Neuronal stem cell (in vitro differentiated cells): Measurements from ENCODE around the gene CMIP.

Experiments
- DNase-seq: peaks from one replicate; pipeline ENCODE4 v3.0.0-alpha.2; 2013; ENCODE audit warnings: low spot score
- H2AFZ ChIP-seq: one replicate; pipeline ENCODE4 v1.6.1; 2013; ENCODE audit warnings: mild to moderate bottlenecking, low read length, inconsistent platforms
- H2AK5ac ChIP-seq: 2 replicates; pipeline ENCODE4 v1.6.1; 2013; ENCODE audit warnings: low read depth, mild to moderate bottlenecking, inconsistent platforms, low read length, moderate library complexity, mixed read lengths
- H2BK120ac ChIP-seq: 2 replicates; pipeline ENCODE4 v1.6.1; 2013; ENCODE audit warnings: low read depth, mild to moderate bottlenecking, inconsistent platforms, low read length, moderate library complexity, mixed read lengths
- H2BK12ac ChIP-seq: one replicate; pipeline ENCODE4 v1.6.1; 2013; ENCODE audit warnings: low read length, inconsistent platforms
- H2BK15ac ChIP-seq: 2 replicates; pipeline ENCODE4 v1.6.1; 2013; ENCODE audit warnings: mild to moderate bottlenecking, low read length, inconsistent platforms, mixed read lengths
- H2BK5ac ChIP-seq: one replicate; pipeline ENCODE4 v1.6.1; 2013; ENCODE audit warnings: inconsistent platforms, mild to moderate bottlenecking, low read length, moderate library complexity
- H3K14ac ChIP-seq: one replicate; pipeline ENCODE4 v1.6.1; 2013; ENCODE audit warnings: low read length, inconsistent platforms
- H3K18ac ChIP-seq: 2 replicates; pipeline ENCODE4 v1.6.1; 2013; ENCODE audit warnings: low read length, inconsistent platforms
- H3K23ac ChIP-seq: 2 replicates; pipeline ENCODE4 v1.6.1; 2013; ENCODE audit warnings: low read depth, mild to moderate bottlenecking, mixed read lengths, low read length, inconsistent platforms; ENCODE audit not compliant: poor library complexity
- H3K27ac ChIP-seq: replicated peaks from 3 replicates; pipeline ENCODE4 v1.5.1; 2013; ENCODE audit warnings: low read length, inconsistent platforms
- H3K27me3 ChIP-seq, 3 experiments: 2 replicates each; pipeline ENCODE4 v1.6.1; 2013; ENCODE audit warnings: low read length in 3 of 3, mild to moderate bottlenecking in 2 of 3, inconsistent platforms in 1 of 3, low read depth in 1 of 3, mixed read lengths in 1 of 3, moderate library complexity in 1 of 3; ENCODE audit not compliant: control insufficient read depth in 3 of 3, insufficient read depth in 3 of 3
- H3K36me3 ChIP-seq, 2 donors: replicated peaks in 1 of 2; 2 replicates each; pipeline ENCODE4 v1.6.1; 2013; ENCODE audit warnings: low read length in 2 of 2; ENCODE audit not compliant: control insufficient read depth in 2 of 2, insufficient read depth in 2 of 2
- H3K4ac ChIP-seq: 2 replicates; pipeline ENCODE4 v1.6.1; 2013; ENCODE audit warnings: inconsistent platforms, mild to moderate bottlenecking, low read length, moderate library complexity
- H3K4me1 ChIP-seq, 2 donors: 1 replicate in 1 of 2; 2 replicates in 1 of 2; pipeline ENCODE4 v1.6.1; 2013; ENCODE audit warnings: low read length in 2 of 2, low read depth in 1 of 2; ENCODE audit not compliant: control insufficient read depth in 2 of 2, insufficient read depth in 1 of 2
- H3K4me2 ChIP-seq: one replicate; pipeline ENCODE4 v1.6.1; 2013; ENCODE audit warnings: mild to moderate bottlenecking, low read length, inconsistent platforms; ENCODE audit not compliant: insufficient read depth, poor library complexity, severe bottlenecking
- H3K4me3 ChIP-seq, 2 donors: 2 replicates each; pipeline ENCODE4 v1.5.1; 2013; ENCODE audit warnings: low read length in 2 of 2, mild to moderate bottlenecking in 2 of 2, inconsistent platforms in 1 of 2, moderate library complexity in 1 of 2
- H3K79me1 ChIP-seq: one replicate; pipeline ENCODE4 v1.6.1; 2013; ENCODE audit warnings: low read depth, mild to moderate bottlenecking, inconsistent platforms, low read length, moderate library complexity
- H3K9ac ChIP-seq: one replicate; pipeline ENCODE4 v1.6.1; 2013; ENCODE audit warnings: mild to moderate bottlenecking, low read depth, low read length, inconsistent platforms; ENCODE audit not compliant: poor library complexity
- H3K9me3 ChIP-seq, 2 donors: replicated peaks in 1 of 2; 2 replicates each; pipeline versions ENCODE3 to v1.6.1; 2013; ENCODE audit warnings: low read length in 2 of 2, mild to moderate bottlenecking in 2 of 2, inconsistent platforms in 1 of 2, low read depth in 1 of 2, mixed read lengths in 1 of 2, moderate library complexity in 1 of 2; ENCODE audit not compliant: control insufficient read depth in 2 of 2, insufficient read depth in 1 of 2
- H4K8ac ChIP-seq: one replicate; pipeline ENCODE4 v1.6.1; 2013; ENCODE audit warnings: low read depth, mild to moderate bottlenecking, inconsistent platforms, low read length, moderate library complexity
- H4K91ac ChIP-seq: one replicate; pipeline ENCODE4 v1.6.1; 2013; ENCODE audit warnings: low read length, low read depth, mild to moderate bottlenecking, inconsistent platforms; ENCODE audit not compliant: poor library complexity
- WGBS, 2 donors: extraction: QIAGEN DNeasy Blood & Tissue Kit; methylation state at CpG; one replicate each; pipeline ENCODE4 v1.1.7; 2013; ENCODE audit warnings: missing lambda C conversion rate in 2 of 2, mixed read lengths in 1 of 2; ENCODE audit not compliant: insufficient read length in 2 of 2, insufficient replicate concordance in 1 of 2; ENCODE audit errors: extremely low coverage in 2 of 2; 5-methylcytosine and 5-hydroxymethylcytosine counted together

Gene CMIP

GRCh38 chr16:81502396-81503070 is 57.9 kb downstream of the CMIP start:
- Histone ChIP-seq H3K4ac (no peak overlapping the region), H2BK15ac (no peak overlapping the region), H3K79me1 (peaks cover 11% of the 10 kb centered on the region), H3K4me2 (no peak overlapping the region), H4K8ac (no peak overlapping the region), H3K18ac (no peak overlapping the region), H3K9me3 (peaks cover 0 to 2% of the 10 kb centered on the region in 2 donors), H3K4me1 (peaks cover 5% of the 10 kb centered on the region in 2 donors), H2BK120ac (no peak overlapping the region), H3K9ac (no peak overlapping the region), H3K27me3 (no peaks in the 10 kb centered on the region), H4K91ac (no peak overlapping the region), H2BK12ac (no peak overlapping the region), H2BK5ac (no peak overlapping the region), H3K36me3 (peaks cover 0 to 1% of the 10 kb centered on the region in 2 donors), H3K23ac (no peak overlapping the region), H2AFZ (no peak overlapping the region), H3K4me3 (no peak overlapping the region), H3K14ac (peak overlapping the region; percentile 48), H2AK5ac (no peak overlapping the region), H3K27ac (no peak overlapping the region)
- WGBS, 2 donors: no CpG with 5 or more reads among the region's 17 CpGs
- no peak for DNase-seq

DNA sequence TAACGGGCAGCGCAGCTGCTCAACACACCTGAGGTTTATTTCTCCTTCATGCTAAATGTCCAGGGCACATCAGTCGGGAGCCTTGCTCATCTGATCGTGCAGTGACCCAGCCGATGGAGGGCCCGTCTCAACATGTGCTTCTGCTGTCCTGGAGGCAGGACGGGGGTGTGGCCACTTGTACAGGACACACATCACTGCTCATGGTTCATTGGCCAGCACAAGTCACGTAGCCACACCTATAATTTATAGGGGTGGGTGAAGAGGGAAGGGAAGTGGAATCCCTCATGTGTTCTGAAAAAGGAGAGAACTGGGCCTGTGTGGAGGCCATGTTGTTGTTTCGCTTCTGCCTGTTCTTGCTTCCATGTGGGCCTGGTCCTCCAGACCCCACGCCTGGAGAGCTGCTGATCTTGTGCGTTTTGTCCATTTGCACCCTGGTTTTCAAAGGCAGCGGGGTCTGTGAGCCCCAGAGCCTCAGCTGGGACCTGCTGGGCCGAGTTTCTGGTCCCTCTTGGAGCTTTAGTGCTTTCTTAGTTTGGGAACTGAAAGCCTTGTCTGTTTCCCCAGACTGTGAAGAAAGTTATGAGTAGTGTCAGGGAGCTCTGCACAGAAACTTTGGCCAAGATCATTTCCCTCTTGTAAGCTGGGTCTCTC is 60.5 kb downstream of the CMIP start:
- Histone ChIP-seq H3K23ac (peak overlapping the region; percentile 44), H3K4me3 (no peak overlapping the region), H2BK12ac (no peak overlapping the region), H4K91ac (no peak overlapping the region), H4K8ac (no peak overlapping the region), H3K9me3 (no peaks in the 10 kb centered on the region), H3K18ac (peak overlapping the region; percentile 82), H2BK120ac (no peak overlapping the region), H2AK5ac (no peak overlapping the region), H3K4me2 (no peak overlapping the region), H3K27me3 (no peaks in the 10 kb centered on the region), H3K27ac (no peak overlapping the region), H3K36me3 (no peaks in the 10 kb centered on the region), H3K14ac (no peak overlapping the region), H3K9ac (no peak overlapping the region), H2BK5ac (no peak overlapping the region), H3K79me1 (peaks cover 12% of the 10 kb centered on the region), H3K4me1 (peaks cover 2 to 5% of the 10 kb centered on the region in 2 donors), H2AFZ (no peak overlapping the region), H2BK15ac (no peak overlapping the region), H3K4ac (no peak overlapping the region)
- DNase-seq: no peak
- WGBS, 2 donors: no CpG with 5 or more reads among the region's 13 CpGs

- no peak overlapping the region for H2BK12ac ChIP-seq
Measured at GRCh38 chr16:81509404-81509803, 64.8 kb downstream of the CMIP start.

GRCh38 chr16:81510016-81510415 is 65.4 kb downstream of the CMIP start:
- no peak overlapping the region for H3K9ac ChIP-seq
- H2AK5ac ChIP-seq: no peak overlapping the region
- DNase-seq: no peak
- no peaks in the 10 kb centered on the region for H3K36me3 ChIP-seq
- H3K27me3 ChIP-seq: no peaks in the 10 kb centered on the region
- no peak overlapping the region for H2BK12ac ChIP-seq
- H3K4ac ChIP-seq: no peak overlapping the region
- H3K79me1 ChIP-seq: peaks cover 8% of the 10 kb centered on the region
- H2BK15ac ChIP-seq: no peak overlapping the region
- no peak overlapping the region for H4K91ac ChIP-seq
- H3K14ac ChIP-seq: no peak overlapping the region
- no peak overlapping the region for H3K18ac ChIP-seq
- H2BK120ac ChIP-seq: no peak overlapping the region
- no peak overlapping the region for H2BK5ac ChIP-seq
- H3K27ac ChIP-seq: no peak overlapping the region
- H2AFZ ChIP-seq: no peak overlapping the region
- H4K8ac ChIP-seq: no peak overlapping the region
- peaks cover 0 to 3% of the 10 kb centered on the region in 2 donors for H3K9me3 ChIP-seq
- no peak overlapping the region for H3K23ac ChIP-seq
- H3K4me3 ChIP-seq: no peak overlapping the region
- H3K4me1 ChIP-seq: peaks cover 1 to 13% of the 10 kb centered on the region in 2 donors
- no CpG with 5 or more reads among the region's 10 CpGs for WGBS, 2 donors
- no peak overlapping the region for H3K4me2 ChIP-seq

More at GRCh38 chr16:81509404-81509803, 64.8 kb downstream of the CMIP start:
- Histone ChIP-seq H3K4me1 (peaks cover 5 to 12% of the 10 kb centered on the region in 2 donors), H3K4me2 (no peak overlapping the region), H3K9ac (no peak overlapping the region), H2BK120ac (no peak overlapping the region), H2AFZ (no peak overlapping the region), H3K9me3 (peaks cover 0 to 3% of the 10 kb centered on the region in 2 donors), H2BK15ac (no peak overlapping the region), H3K4ac (no peak overlapping the region), H3K18ac (no peak overlapping the region), H3K14ac (no peak overlapping the region), H4K91ac (no peak overlapping the region), H2BK5ac (no peak overlapping the region), H3K79me1 (peaks cover 5% of the 10 kb centered on the region), H3K27me3 (no peaks in the 10 kb centered on the region), H3K27ac (no peak overlapping the region), H4K8ac (no peak overlapping the region), H3K36me3 (no peaks in the 10 kb centered on the region), H3K23ac (no peak overlapping the region), H2AK5ac (no peak overlapping the region), H3K4me3 (no peak overlapping the region)
- no peak for DNase-seq
- no CpG with 5 or more reads among the region's 6 CpGs for WGBS, 2 donors
